Measurements from ENCODE around the gene DPEP2. TPM values are rescaled to one million over a fixed set of nuclear protein-coding genes. Genes with fewer than 3 reads are reported as not detected.

DPEP2 gene
- polyA plus RNA-seq, 3 donors = 117 to 235 (median 124) TPM

DNA sequence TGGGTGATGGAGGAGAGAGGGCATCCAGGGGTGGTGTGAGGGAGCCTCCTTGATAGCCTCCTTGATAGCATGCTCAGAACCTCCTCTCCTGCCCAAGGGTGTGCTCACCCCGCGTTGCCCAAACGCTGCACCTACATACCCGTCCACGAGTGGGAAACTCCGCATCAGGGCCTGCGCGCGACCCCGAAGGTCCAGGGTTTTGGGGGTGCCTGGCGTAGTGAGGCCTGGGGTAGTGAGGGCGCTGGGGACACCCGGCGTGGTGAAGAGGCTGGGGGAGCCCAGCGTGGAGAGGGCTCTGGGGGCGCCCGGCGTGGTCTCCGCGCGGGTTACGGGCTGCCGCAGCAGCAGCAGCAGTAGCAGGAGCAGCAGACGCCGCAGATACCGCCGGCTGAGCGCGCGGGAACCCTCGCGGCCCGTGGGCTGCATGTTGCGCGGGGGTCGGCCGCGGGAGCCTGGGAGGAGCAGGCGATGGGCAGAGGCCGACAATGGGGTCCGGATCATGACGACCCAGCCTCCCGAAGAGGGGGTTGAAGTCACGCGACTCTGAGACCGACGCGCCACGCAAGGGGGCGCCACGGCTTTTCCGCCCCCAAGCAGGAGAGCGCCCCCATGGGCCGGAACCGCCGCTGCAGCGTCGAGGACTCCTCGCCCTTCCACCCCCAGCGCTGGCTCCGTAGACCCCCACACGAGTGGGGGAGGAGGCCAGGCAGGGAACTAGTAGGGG is 19.2 kb downstream of the DPEP2 start, which contains the start of gene DPEP3:
Gene DPEP3, minus strand, starts transcription at position 545 of the 724 bp plus-strand sequence. Its CDS starts 119 bp downstream, at position 426.
- no peak within 1 kb of the TSS for H3K9ac ChIP-seq (ENCODE audit: insufficient read depth, low read length, poor library complexity, severe bottlenecking)
- intact Hi-C loops (cut with micrococcal nuclease) = no loop called here

DNA sequence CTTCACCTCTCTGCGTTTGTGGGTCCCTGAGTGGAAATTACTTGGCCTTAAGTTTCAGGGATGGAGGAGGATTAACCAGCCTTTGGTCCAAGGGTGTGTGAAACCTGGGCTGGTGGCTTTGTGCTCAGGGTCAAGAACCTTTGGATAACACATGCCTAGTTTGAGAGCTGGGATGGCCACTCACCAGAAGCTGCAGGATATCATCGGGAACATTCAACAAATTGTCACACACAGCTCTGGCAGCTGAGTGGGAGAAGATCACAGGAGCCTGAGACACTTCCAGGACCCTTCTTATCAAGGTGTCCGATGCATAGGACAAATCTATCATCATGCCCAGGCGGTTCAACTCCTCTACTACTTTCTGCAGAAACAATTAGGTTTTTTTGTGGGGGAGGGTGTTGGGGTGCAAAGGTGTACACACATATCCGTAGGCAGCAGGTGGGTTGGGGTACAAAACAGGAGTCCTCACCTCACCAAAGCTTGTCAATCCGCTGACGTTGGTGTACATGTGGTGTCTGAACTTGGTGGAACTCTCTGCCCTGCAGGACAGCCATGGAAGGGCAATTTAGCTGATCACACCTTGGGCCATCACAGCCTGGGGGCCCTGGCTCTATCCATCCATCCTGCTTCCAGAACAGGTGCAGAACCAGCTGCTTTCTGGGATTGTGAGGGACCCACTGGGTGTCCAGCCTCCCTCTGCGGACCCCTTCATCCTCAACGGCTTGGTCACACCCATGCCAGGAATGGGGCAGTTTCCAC is 21.6 kb downstream of the DPEP2 start:
- WGBS (ENCODE audit: insufficient coverage) = 89% methylated on average over 2 of the region's 9 CpGs
- H3K9ac ChIP-seq (ENCODE audit: insufficient read depth, low read length, poor library complexity, severe bottlenecking) = no peak overlapping the region
- TF ChIP-seq, protein P1, sequence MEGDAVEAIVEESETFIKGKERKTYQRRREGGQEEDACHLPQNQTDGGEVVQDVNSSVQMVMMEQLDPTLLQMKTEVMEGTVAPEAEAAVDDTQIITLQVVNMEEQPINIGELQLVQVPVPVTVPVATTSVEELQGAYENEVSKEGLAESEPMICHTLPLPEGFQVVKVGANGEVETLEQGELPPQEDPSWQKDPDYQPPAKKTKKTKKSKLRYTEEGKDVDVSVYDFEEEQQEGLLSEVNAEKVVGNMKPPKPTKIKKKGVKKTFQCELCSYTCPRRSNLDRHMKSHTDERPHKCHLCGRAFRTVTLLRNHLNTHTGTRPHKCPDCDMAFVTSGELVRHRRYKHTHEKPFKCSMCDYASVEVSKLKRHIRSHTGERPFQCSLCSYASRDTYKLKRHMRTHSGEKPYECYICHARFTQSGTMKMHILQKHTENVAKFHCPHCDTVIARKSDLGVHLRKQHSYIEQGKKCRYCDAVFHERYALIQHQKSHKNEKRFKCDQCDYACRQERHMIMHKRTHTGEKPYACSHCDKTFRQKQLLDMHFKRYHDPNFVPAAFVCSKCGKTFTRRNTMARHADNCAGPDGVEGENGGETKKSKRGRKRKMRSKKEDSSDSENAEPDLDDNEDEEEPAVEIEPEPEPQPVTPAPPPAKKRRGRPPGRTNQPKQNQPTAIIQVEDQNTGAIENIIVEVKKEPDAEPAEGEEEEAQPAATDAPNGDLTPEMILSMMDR (IDR thresholded peaks at IDR 0.05) = no peak
- no peak overlapping the region for H3K27ac Mint-ChIP-seq
- no peak for DNase-seq
- no peak overlapping the region for H3K27ac ChIP-seq (ENCODE audit: low read depth in 1 of 2, low read length in 2 of 2)
- H3K4me3 Mint-ChIP-seq = no peak overlapping the region
- H3K36me3 ChIP-seq (replicated peaks in 1 of 2; ENCODE audit: control insufficient read depth in 1 of 2, insufficient read depth in 2 of 2, low read length in 2 of 2) = no peaks in the 10 kb centered on the region
- intact Hi-C loops (cut with micrococcal nuclease) = no loop called here
- H4K20me1 ChIP-seq (ENCODE audit: insufficient read depth, low read length) = no peaks in the 10 kb centered on the region
- H3K36me3 Mint-ChIP-seq = no peaks in the 10 kb centered on the region
- peaks cover 3 to 17% (median 9%) of the 10 kb centered on the region in 3 donors for H3K27me3 Mint-ChIP-seq (ENCODE audit: low read depth in 3 of 3)
- no peaks in the 10 kb centered on the region for H3K4me1 Mint-ChIP-seq
- H3K27me3 ChIP-seq (ENCODE audit: control insufficient read depth in 2 of 2, insufficient read depth in 2 of 2, low read length in 2 of 2) = no peaks in the 10 kb centered on the region
- no peak overlapping the region for H3K4me2 ChIP-seq (replicated peaks; ENCODE audit: extremely low read depth, low read length, poor library complexity, severe bottlenecking)
- H3K4me3 ChIP-seq (replicated peaks in 1 of 3; ENCODE audit: low read depth in 2 of 3, low read length in 3 of 3) = no peak overlapping the region
- H3K79me2 ChIP-seq (ENCODE audit: insufficient read depth, low read length) = no peaks in the 10 kb centered on the region
- no peaks in the 10 kb centered on the region for H3K4me1 ChIP-seq (ENCODE audit: control insufficient read depth in 1 of 2, insufficient read depth in 2 of 2, low read length in 2 of 2)
- no peak overlapping the region for H2AFZ ChIP-seq (ENCODE audit: insufficient read depth, low read depth, low read length, poor library complexity, severe bottlenecking)
- H3K9me3 ChIP-seq (replicated peaks in 1 of 2; ENCODE audit: control insufficient read depth in 1 of 2, insufficient read depth in 1 of 2, low read length in 2 of 2) = no peaks in the 10 kb centered on the region
- H3K9me3 Mint-ChIP-seq = peaks cover 0 to 3% (median under 1%) of the 10 kb centered on the region in 7 donors

More for the DNA sequence above, 19.2 kb downstream of the DPEP2 start, which contains the start of gene DPEP3:
- no peaks in the 10 kb centered on the region for H3K27me3 ChIP-seq (ENCODE audit: control insufficient read depth in 2 of 2, insufficient read depth in 2 of 2, low read length in 2 of 2)
- H3K79me2 ChIP-seq (ENCODE audit: insufficient read depth, low read length) = no peaks in the 10 kb centered on the region
- Mint-ChIP-seq H3K9me3 (peaks cover 0 to 8% (median 3%) of the 10 kb centered on the region in 7 donors), H3K4me3 (no peak within 1 kb of the TSS), H3K36me3 (no peaks in the 10 kb centered on the region), H3K27me3 (ENCODE audit: low read depth in 3 of 3) (peaks cover 0 to 17% (median 7%) of the 10 kb centered on the region in 3 donors), H3K4me1 (peaks cover 22% of the 10 kb centered on the region), H3K27ac (no peak within 1 kb of the TSS)
- H4K20me1 ChIP-seq (ENCODE audit: insufficient read depth, low read length) = no peaks in the 10 kb centered on the region
- DNase-seq = no peak
- H3K4me3 ChIP-seq (replicated peaks in 1 of 3; ENCODE audit: low read depth in 2 of 3, low read length in 3 of 3) = no peak within 1 kb of the TSS
- H3K36me3 ChIP-seq (replicated peaks in 1 of 2; ENCODE audit: control insufficient read depth in 1 of 2, insufficient read depth in 2 of 2, low read length in 2 of 2) = no peaks in the 10 kb centered on the region
- no peak within 1 kb of the TSS for H3K27ac ChIP-seq (ENCODE audit: low read depth in 1 of 2, low read length in 2 of 2)
- no peak within 1 kb of the TSS for H3K4me2 ChIP-seq (replicated peaks; ENCODE audit: extremely low read depth, low read length, poor library complexity, severe bottlenecking)
- TF ChIP-seq, protein P1 (IDR thresholded peaks at IDR 0.05) = peak; percentile 70
- H3K9me3 ChIP-seq (replicated peaks in 1 of 2; ENCODE audit: control insufficient read depth in 1 of 2, insufficient read depth in 1 of 2, low read length in 2 of 2) = no peaks in the 10 kb centered on the region
- H2AFZ ChIP-seq (ENCODE audit: insufficient read depth, low read depth, low read length, poor library complexity, severe bottlenecking) = no peak within 1 kb of the TSS
- WGBS (ENCODE audit: insufficient coverage) = 85% methylated on average over 46 of the region's 62 CpGs
- H3K4me1 ChIP-seq (ENCODE audit: control insufficient read depth in 1 of 2, insufficient read depth in 2 of 2, low read length in 2 of 2) = peaks cover 18% of the 10 kb centered on the region in 2 donors
